Upper lobe of left lung (tissue), 4 donors: Measurements from ENCODE around the gene PLA2G4A.

ENCODE experiments used
- CTCF ChIP-seq, 6 experiments: fragments of 450-650 bp in 4 of 6; fragments of 200-600 bp in 2 of 6; sonication (generic) in 2 of 6; IDR thresholded peaks; one replicate each; pipeline ENCODE4 v1.5.1; 2016 to 2019; ENCODE audit warnings: antibody characterized with exemption in 6 of 6
- POLR2A ChIP-seq, 4 donors: fragments of 450-650 bp; IDR thresholded peaks; one replicate each; pipeline ENCODE4 v1.5.1; 2016 to 2017; ENCODE audit warnings: antibody characterized with exemption in 4 of 4, mild to moderate bottlenecking in 2 of 4

GRCh38 chr1:186977266-186977957 lies 148.7 kb downstream of the PLA2G4A start:
- TF ChIP-seq CTCF (IDR thresholded peaks at IDR 0.05) = no peak
- TF ChIP-seq POLR2A (IDR thresholded peaks at IDR 0.05) = no peak
